DND-41 (cell line): Measurements from ENCODE around the gene TOGARAM1.

Experiments used
- EZH2 ChIP-seq: IDR thresholded peaks from 3 replicates; pipeline ENCODE4 v1.6.1; 2012; ENCODE audit warnings: borderline replicate concordance, low read depth, mild to moderate bottlenecking, moderate library complexity, low read length, inconsistent platforms; ENCODE audit not compliant: severe bottlenecking
- TF ChIP-seq, protein P1 (sequence below): IDR thresholded peaks from 2 replicates; pipeline ENCODE4 v1.5.1; 2012; ENCODE audit warnings: borderline replicate concordance, low read length, moderate library complexity, mild to moderate bottlenecking; ENCODE audit not compliant: poor library complexity, severe bottlenecking; ENCODE audit errors: extremely low read depth

DNA sequence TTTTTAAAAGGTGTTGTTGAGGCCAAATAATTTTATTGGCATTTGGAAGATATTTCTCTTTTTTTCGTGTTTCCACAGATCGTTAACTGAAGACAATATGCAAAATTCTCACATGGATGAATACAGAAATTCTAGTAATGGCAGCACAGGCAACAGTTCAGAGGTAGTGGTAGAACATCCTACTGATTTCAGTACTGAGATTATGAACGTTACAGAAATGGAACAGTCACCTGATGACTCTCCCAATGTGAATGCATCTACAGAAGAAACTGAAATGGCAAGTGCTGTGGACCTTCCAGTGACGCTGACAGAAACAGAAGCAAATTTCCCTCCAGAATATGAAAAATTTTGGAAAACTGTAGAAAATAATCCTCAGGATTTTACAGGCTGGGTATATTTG lies 133.2 kb downstream of the TOGARAM1 start:
- TF ChIP-seq, protein P1, sequence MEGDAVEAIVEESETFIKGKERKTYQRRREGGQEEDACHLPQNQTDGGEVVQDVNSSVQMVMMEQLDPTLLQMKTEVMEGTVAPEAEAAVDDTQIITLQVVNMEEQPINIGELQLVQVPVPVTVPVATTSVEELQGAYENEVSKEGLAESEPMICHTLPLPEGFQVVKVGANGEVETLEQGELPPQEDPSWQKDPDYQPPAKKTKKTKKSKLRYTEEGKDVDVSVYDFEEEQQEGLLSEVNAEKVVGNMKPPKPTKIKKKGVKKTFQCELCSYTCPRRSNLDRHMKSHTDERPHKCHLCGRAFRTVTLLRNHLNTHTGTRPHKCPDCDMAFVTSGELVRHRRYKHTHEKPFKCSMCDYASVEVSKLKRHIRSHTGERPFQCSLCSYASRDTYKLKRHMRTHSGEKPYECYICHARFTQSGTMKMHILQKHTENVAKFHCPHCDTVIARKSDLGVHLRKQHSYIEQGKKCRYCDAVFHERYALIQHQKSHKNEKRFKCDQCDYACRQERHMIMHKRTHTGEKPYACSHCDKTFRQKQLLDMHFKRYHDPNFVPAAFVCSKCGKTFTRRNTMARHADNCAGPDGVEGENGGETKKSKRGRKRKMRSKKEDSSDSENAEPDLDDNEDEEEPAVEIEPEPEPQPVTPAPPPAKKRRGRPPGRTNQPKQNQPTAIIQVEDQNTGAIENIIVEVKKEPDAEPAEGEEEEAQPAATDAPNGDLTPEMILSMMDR: no peak
- TF ChIP-seq EZH2: no peak
